ENCODE data around the gene P4HA2. TPM values are rescaled to one million over a fixed set of nuclear protein-coding genes. Genes with fewer than 3 reads are reported as not detected.

Gene P4HA2
- total and polyA plus RNA-seq, 2 of the 13 experiments (the other 11 are each of a cell fraction or from before 2014, with no cell fraction given): 37.7 to 126 TPM

DNA sequence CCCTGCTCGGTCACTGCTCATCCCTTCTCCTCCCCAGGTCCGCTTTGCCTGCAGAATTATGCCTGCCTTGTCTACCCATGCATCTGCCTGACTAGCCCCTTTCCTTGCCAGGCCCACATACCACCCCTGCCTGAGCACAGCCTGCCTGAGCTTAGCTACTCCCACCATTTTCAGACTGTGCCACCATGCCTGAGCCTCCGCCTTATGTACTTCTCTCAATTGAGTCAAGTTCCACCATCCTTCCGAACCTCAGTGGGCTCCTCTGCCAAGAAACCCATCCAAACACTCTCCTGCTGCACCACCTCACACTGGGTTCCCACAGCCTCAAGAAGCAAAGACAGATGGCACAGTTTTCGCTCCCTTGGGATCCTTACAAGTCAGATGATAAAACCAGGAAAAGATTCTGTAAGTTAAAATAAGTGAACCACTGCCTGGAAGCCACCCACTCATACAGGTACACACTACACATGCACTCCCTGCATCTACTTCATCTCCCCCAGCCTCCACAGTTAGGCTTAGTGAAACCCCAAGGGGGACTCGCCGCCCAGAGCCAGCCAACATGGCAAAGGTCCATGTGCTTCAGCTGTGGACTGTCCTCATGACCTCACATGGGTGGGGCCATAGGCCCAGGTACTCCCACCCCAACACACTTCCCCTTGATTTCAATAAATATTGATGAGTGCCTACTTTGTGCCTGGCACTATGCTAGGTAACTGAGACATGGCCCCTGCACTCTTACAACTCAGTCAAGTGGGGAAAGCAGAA is 23.1 kb downstream of the P4HA2 start (continued):
- TF ChIP-seq ZNF749 (CRISPR knock-in tag; IDR thresholded peaks at IDR 0.05; ENCODE audit: borderline replicate concordance) (no peak), LCORL (IDR thresholded peaks at IDR 0.05) (no peak), LCORL (CRISPR knock-in tag; IDR thresholded peaks at IDR 0.05) (no peak), ZNF33A (CRISPR knock-in tag; IDR thresholded peaks at IDR 0.05; ENCODE audit: borderline replicate concordance) (no peak), PHF21A (CRISPR knock-in tag; IDR thresholded peaks at IDR 0.05) (no peak), ZFP62 (CRISPR knock-in tag; IDR thresholded peaks at IDR 0.05) (no peak)
- TF ChIP-seq, protein P1, sequence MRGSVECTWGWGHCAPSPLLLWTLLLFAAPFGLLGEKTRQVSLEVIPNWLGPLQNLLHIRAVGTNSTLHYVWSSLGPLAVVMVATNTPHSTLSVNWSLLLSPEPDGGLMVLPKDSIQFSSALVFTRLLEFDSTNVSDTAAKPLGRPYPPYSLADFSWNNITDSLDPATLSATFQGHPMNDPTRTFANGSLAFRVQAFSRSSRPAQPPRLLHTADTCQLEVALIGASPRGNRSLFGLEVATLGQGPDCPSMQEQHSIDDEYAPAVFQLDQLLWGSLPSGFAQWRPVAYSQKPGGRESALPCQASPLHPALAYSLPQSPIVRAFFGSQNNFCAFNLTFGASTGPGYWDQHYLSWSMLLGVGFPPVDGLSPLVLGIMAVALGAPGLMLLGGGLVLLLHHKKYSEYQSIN (CRISPR knock-in tag; IDR thresholded peaks at IDR 0.05; ENCODE audit: borderline replicate concordance): no peak
- TF ChIP-seq, protein P2, sequence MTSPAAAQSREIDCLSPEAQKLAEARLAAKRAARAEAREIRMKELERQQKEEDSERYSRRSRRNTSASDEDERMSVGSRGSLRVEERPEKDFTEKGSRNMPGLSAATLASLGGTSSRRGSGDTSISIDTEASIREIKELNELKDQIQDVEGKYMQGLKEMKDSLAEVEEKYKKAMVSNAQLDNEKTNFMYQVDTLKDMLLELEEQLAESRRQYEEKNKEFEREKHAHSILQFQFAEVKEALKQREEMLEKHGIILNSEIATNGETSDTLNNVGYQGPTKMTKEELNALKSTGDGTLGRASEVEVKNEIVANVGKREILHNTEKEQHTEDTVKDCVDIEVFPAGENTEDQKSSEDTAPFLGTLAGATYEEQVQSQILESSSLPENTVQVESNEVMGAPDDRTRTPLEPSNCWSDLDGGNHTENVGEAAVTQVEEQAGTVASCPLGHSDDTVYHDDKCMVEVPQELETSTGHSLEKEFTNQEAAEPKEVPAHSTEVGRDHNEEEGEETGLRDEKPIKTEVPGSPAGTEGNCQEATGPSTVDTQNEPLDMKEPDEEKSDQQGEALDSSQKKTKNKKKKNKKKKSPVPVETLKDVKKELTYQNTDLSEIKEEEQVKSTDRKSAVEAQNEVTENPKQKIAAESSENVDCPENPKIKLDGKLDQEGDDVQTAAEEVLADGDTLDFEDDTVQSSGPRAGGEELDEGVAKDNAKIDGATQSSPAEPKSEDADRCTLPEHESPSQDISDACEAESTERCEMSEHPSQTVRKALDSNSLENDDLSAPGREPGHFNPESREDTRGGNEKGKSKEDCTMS (CRISPR knock-in tag; conservative IDR thresholded peaks at IDR 0.05): no peak

DNA sequence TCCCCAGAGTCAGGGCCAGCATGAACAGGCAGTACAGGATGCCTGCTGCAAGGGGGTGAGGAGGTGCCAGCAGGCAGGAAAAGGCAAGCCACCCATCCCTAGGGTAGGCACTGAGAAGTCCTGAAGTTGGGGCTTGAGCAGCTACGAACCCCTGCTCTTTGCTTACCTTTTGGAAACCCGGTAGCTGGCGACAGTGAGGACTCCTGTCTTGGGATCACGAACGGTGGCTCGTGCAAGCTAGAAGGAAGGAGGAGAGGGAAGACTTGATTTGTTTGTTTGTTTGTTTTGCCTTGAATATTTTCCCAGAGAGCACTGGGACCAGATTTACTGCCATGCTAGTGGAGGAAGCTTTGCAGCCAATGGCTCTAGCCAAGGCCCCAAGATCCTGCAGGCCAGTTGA is 23.7 kb downstream of the P4HA2 start:
- ATAC-seq: no peak
- TF ChIP-seq ZNF251 (CRISPR knock-in tag; IDR thresholded peaks at IDR 0.05): no peak
- no peak for TF ChIP-seq CHD4 (IDR thresholded peaks at IDR 0.05; ENCODE audit: borderline replicate concordance, low read length)
- TF ChIP-seq ZNF615 (CRISPR knock-in tag; IDR thresholded peaks at IDR 0.05; ENCODE audit: borderline replicate concordance): no peak
- TF ChIP-seq ZNF337 (CRISPR knock-in tag; IDR thresholded peaks at IDR 0.05; ENCODE audit: borderline replicate concordance, low read depth): no peak
- TF ChIP-seq RORA (CRISPR knock-in tag; IDR thresholded peaks at IDR 0.05): no peak
- TF ChIP-seq PTBP1 (IDR thresholded peaks at IDR 0.05; ENCODE audit: low read depth, low read length, poor library complexity, severe bottlenecking): no peak
- TF ChIP-seq NKX3-1 (CRISPR knock-in tag; IDR thresholded peaks at IDR 0.05): no peak
- TF ChIP-seq SRSF1 (optimal IDR thresholded peaks at IDR 0.05; ENCODE audit: low read depth, low read length): no peak
- TF ChIP-seq RARA (CRISPR knock-in tag; IDR thresholded peaks at IDR 0.05): no peak
- TF ChIP-seq SMAD3 (CRISPR knock-in tag; IDR thresholded peaks at IDR 0.05): no peak
- no peak for TF ChIP-seq KDM1A (CRISPR knock-in tag; IDR thresholded peaks at IDR 0.05)
- TF ChIP-seq HOXA7 (CRISPR knock-in tag; IDR thresholded peaks at IDR 0.05): no peak
- TF ChIP-seq, protein P3, sequence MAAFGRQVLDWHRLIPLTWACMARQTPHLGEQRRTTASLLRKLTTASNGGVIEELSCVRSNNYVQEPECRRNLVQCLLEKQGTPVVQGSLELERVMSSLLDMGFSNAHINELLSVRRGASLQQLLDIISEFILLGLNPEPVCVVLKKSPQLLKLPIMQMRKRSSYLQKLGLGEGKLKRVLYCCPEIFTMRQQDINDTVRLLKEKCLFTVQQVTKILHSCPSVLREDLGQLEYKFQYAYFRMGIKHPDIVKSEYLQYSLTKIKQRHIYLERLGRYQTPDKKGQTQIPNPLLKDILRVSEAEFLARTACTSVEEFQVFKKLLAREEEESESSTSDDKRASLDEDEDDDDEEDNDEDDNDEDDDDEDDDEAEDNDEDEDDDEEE (CRISPR knock-in tag; IDR thresholded peaks at IDR 0.05): no peak

More for the DNA sequence above, 23.7 kb downstream of the P4HA2 start:
- Histone ChIP-seq H3K4me2 (ENCODE audit: low read depth, low read length) (no peak overlapping the region), H3K9ac (ENCODE audit: insufficient read depth, low read depth, low read length) (no peak overlapping the region), H3K27ac (ENCODE audit: extremely low read length, insufficient read depth, low read length) (no peak overlapping the region), H3K4me1 (ENCODE audit: insufficient read depth, low read length) (no peaks in the 10 kb centered on the region), H4K20me1 (ENCODE audit: insufficient read depth, low read length) (no peaks in the 10 kb centered on the region), H3K36me3 (replicated peaks in 1 of 2; ENCODE audit: control insufficient read depth in 1 of 2, insufficient read depth in 2 of 2, low read length in 2 of 2) (peaks cover 12 to 51% of the 10 kb centered on the region in 2 experiments), H2AFZ (ENCODE audit: low read length) (no peak overlapping the region), H3K27me3 (ENCODE audit: control insufficient read depth in 1 of 2, insufficient read depth in 2 of 2, low read length in 2 of 2) (no peaks in the 10 kb centered on the region), H3K4me3 (replicated peaks in 1 of 3; ENCODE audit: insufficient read depth in 1 of 3, low read depth in 2 of 3, low read length in 3 of 3) (no peak overlapping the region), H3K9me3 (ENCODE audit: low read length) (no peaks in the 10 kb centered on the region), H3K79me2 (ENCODE audit: insufficient read depth, low read length) (no peaks in the 10 kb centered on the region)
- FAIRE-seq: no peak
- ChIA-PET CTCF (ENCODE audit: low intra/inter-chr PET ratio, low total read pairs) (no interaction called here), POLR2A (no interaction called here)
- 97% methylated on average over 6 of the region's 6 CpGs for WGBS (ENCODE audit: low lambda C conversion rate)
- DNase-seq (ENCODE audit: low spot score): no peak
- intact Hi-C loops (cut with micrococcal nuclease; ENCODE audit: unreplicated experiment): no loop called here
- no TSS peak for BruUV-seq (replicated peaks)
- in situ Hi-C loops (cut with HindIII; ENCODE audit: extremely low pct_ligation_motif_present, low pct_unique_long_range_greater_than_20kb): no loop called here
